GM23338 (cell line): Measurements from ENCODE around the gene FTCD.

Source experiments
- CREB1 ChIP-seq: fragments of 250-450 bp; sonication (Bioruptor Pico); IDR thresholded peaks from 2 replicates; pipeline ENCODE4 v1.5.0; 2020; ENCODE audit warnings: low read depth, mild to moderate bottlenecking, moderate library complexity
- CTCF ChIP-seq, 2 experiments: fragments of 200-600 bp in 1 of 2; sonication (generic) in 1 of 2; conservative IDR thresholded peaks; 2 replicates each; pipeline versions ENCODE4 v1.5.1 to v1.6.1; 2016 to 2017; ENCODE audit warnings: antibody characterized with exemption in 2 of 2, low read depth in 2 of 2, mild to moderate bottlenecking in 2 of 2, moderate library complexity in 1 of 2
- EZH2 ChIP-seq: fragments of 200-600 bp; sonication (generic); IDR thresholded peaks from one replicate; pipeline ENCODE4 v1.8.0; 2017; ENCODE audit warnings: antibody characterized with exemption, mild to moderate bottlenecking, low read depth; ENCODE audit not compliant: unreplicated experiment
- NANOG ChIP-seq: IDR thresholded peaks from 2 replicates; pipeline ENCODE4 v1.6.1; 2016; ENCODE audit warnings: antibody characterized with exemption, borderline replicate concordance
- POLR2AphosphoS5 ChIP-seq: IDR thresholded peaks from 2 replicates; pipeline ENCODE4 v1.6.1; 2016; ENCODE audit warnings: antibody characterized with exemption, low read depth
- REST ChIP-seq: IDR thresholded peaks from one replicate; pipeline ENCODE4 v1.6.1; 2018; ENCODE audit warnings: antibody characterized with exemption; ENCODE audit not compliant: unreplicated experiment

GRCh38 chr21:46088189-46088588 lies 67.2 kb downstream of the FTCD start:
- TF ChIP-seq CTCF (conservative IDR thresholded peaks at IDR 0.05; ENCODE audit: low read depth in 2 of 2) (no peak), POLR2AphosphoS5 (no peak), EZH2 (no peak), REST (no peak), CREB1 (CRISPR knock-in tag) (no peak), NANOG (no peak)
